Measurements from ENCODE around the gene TAF9B.

Gene TAF9B

DNA sequence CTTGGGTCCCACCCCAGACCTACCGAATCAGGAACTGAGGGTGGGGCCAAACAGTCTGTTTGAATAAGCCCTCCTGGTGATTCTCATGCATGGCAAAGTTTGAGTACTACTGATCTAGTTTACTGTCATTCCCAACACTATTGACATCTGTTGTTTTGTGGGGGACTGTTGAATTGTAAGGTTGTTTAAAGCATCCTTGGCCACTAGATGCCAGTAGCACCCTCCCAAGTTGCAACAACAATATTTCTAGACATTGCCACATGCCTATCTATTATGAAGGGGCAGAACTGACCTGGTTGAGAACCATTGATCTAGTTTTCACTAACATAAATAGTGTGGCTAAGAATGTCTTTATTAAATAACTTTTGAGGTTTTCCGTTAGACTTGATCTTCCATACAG is 15.1 kb downstream of the TAF9B start:
- DNase-seq (ENCODE audit: low read depth) = no peak
- H3K4me3 ChIP-seq (ENCODE audit: control insufficient read depth, low read depth, low read length) = no peak overlapping the region
- TF ChIP-seq, protein P1, sequence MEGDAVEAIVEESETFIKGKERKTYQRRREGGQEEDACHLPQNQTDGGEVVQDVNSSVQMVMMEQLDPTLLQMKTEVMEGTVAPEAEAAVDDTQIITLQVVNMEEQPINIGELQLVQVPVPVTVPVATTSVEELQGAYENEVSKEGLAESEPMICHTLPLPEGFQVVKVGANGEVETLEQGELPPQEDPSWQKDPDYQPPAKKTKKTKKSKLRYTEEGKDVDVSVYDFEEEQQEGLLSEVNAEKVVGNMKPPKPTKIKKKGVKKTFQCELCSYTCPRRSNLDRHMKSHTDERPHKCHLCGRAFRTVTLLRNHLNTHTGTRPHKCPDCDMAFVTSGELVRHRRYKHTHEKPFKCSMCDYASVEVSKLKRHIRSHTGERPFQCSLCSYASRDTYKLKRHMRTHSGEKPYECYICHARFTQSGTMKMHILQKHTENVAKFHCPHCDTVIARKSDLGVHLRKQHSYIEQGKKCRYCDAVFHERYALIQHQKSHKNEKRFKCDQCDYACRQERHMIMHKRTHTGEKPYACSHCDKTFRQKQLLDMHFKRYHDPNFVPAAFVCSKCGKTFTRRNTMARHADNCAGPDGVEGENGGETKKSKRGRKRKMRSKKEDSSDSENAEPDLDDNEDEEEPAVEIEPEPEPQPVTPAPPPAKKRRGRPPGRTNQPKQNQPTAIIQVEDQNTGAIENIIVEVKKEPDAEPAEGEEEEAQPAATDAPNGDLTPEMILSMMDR (IDR thresholded peaks at IDR 0.05; ENCODE audit: control insufficient read depth, insufficient read depth, low read depth, low read length, missing control alignments) = peak; percentile 42

DNA sequence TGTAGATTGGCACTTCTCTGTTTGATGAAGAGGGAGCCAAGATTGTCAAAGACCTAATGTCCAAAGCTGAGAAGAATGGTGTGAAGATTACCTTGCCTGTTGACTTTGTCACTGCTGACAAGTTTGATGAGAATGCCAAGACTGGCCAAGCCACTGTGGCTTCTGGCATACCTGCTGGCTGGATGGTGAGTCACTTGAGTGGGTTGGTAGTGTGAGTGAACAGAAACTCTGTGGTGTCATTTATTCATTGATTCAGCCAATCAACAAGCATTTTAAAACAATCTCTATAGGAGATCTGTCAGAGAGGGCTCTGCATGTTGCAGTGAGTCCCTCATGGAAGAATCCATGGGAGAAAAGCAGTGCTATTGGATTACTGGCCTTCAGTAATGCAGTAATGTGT is 16.3 kb downstream of the TAF9B start:
- no peak for DNase-seq (ENCODE audit: low read depth)
- TF ChIP-seq, protein P1 (IDR thresholded peaks at IDR 0.05; ENCODE audit: control insufficient read depth, insufficient read depth, low read depth, low read length, missing control alignments) = no peak

DNA sequence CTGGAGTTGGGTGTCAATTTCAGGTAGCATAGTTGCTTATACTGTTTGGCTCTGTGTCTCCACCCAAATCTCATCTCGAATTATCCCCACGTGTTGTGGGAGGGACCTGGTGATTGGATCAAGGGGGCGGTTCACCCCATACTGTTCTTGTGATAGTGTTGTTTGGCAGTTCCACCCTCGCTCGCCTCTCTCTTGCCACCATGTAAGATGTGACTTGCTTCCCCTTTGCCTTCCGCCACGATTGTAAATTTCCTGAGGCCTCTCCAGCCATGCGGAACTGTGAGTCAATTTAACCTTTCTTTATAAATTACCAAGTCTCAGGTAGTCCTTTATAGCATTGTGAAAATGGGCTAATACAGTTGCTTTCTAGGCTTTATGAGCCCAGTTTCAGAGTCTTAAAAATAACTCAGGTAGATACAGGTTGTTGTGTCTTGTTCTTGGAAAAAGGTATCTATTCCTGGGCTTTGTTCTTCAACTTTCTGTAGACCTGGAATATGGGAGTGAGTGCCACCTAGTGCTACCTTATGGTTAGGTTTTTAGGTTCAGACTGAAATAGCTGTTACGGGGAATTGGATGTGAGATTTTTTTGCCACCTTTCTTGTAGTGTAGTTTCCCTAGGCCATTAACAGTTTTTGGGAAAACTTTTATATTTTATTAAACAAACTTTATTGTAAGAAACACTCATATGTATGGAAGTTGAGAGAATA is 19.8 kb downstream of the TAF9B start:
- DNase-seq (ENCODE audit: low read depth) = no peak
- TF ChIP-seq, protein P1 (IDR thresholded peaks at IDR 0.05; ENCODE audit: control insufficient read depth, insufficient read depth, low read depth, low read length, missing control alignments) = peak; percentile 13
- no peak overlapping the region for H3K4me3 ChIP-seq (ENCODE audit: control insufficient read depth, low read depth, low read length)

More for the DNA sequence above, 16.3 kb downstream of the TAF9B start:
- no peak overlapping the region for H3K4me3 ChIP-seq (ENCODE audit: control insufficient read depth, low read depth, low read length)

DNA sequence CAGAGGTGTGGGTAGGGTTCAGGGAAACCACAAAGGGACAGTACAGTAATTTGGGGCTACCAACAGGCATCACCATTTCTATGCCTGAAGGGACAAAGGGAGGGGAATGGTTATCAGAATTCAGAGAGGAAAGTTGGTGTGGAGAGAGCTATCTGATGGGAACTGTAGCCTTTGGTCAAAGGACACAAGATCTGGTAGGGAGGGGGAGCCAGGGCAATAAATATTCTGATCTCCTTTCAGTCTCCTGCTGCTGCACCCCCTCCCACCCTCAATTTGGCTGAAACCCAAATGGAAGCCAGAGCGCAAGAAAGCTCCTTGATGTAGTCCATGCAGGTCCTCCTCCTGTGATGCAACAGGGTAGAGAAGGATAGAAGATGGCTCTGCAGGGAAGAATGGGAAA is 20.8 kb downstream of the TAF9B start:
- TF ChIP-seq, protein P1 (IDR thresholded peaks at IDR 0.05; ENCODE audit: control insufficient read depth, insufficient read depth, low read depth, low read length, missing control alignments) = no peak
- H3K4me3 ChIP-seq (ENCODE audit: control insufficient read depth, low read depth, low read length) = no peak overlapping the region
- DNase-seq (ENCODE audit: low read depth) = no peak

DNA sequence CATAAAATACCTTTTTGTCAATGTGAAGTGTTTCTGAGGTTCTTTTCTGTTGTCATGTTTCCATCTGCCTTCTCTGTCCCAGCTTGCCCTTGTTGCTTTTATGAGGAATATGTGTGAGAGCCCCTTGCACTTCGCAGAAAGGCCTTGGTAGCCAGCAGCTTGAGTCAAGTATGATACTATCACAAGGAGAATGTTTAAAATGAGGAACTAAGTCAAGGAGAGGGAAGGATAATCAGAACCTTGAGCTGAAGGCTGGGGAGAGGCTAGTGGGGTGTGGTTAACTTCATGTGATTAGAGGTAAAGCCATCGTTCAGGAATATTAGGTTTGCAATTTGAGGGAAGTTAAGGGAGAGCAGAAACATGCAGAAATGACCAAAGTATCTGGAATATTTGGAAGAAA is 22.7 kb downstream of the TAF9B start:
- TF ChIP-seq, protein P1 (IDR thresholded peaks at IDR 0.05; ENCODE audit: control insufficient read depth, insufficient read depth, low read depth, low read length, missing control alignments) = no peak
- no peak overlapping the region for H3K4me3 ChIP-seq (ENCODE audit: control insufficient read depth, low read depth, low read length)
- no peak for DNase-seq (ENCODE audit: low read depth)

DNA sequence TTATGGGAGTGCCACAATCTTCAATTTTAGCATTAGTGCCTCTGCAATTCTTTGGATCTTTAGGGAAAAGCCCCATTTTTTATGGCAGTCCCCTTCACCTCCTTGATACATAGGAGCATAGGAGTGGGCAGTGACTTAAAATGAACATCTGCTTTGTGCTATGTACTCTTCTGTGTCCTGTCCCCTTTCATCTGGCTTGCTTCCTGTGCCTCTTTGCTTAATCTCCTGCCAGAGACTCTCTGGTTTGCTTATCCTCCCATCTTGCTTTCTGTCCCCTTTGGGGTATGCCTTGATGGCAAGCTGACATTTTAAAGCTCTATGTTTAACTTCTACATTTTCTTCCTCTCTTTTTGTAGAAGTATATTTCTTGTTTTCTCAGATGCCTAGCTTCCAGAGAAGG is 23.1 kb downstream of the TAF9B start:
- no peak for DNase-seq (ENCODE audit: low read depth)
- no peak overlapping the region for H3K4me3 ChIP-seq (ENCODE audit: control insufficient read depth, low read depth, low read length)
- TF ChIP-seq, protein P1 (IDR thresholded peaks at IDR 0.05; ENCODE audit: control insufficient read depth, insufficient read depth, low read depth, low read length, missing control alignments) = no peak

Data from AG09309 (cell line).